ENCODE results near the gene RGS16.

- TF ChIP-seq CCAR2 (IDR thresholded peaks at IDR 0.05; ENCODE audit: low read depth, low read length) (no peak), MYC (IDR thresholded peaks at IDR 0.05; ENCODE audit: low read depth, low read length) (no peak), MYC (CRISPR knock-in tag; IDR thresholded peaks at IDR 0.05; ENCODE audit: borderline replicate concordance, low read depth) (no peak), ZNF431 (CRISPR knock-in tag; IDR thresholded peaks at IDR 0.05) (no peak), DACH1 (IDR thresholded peaks at IDR 0.05; ENCODE audit: partially characterized antibody) (no peak), CREB1 (IDR thresholded peaks at IDR 0.05) (no peak), CREB1 (CRISPR knock-in tag; IDR thresholded peaks at IDR 0.05) (no peak), ZNF140 (CRISPR knock-in tag; IDR thresholded peaks at IDR 0.05) (no peak), CBX5 (IDR thresholded peaks at IDR 0.05; ENCODE audit: borderline replicate concordance, low read depth) (no peak), ZNF174 (CRISPR knock-in tag; IDR thresholded peaks at IDR 0.05) (no peak), L3MBTL2 (IDR thresholded peaks at IDR 0.05) (no peak), YY1 (IDR thresholded peaks at IDR 0.05; ENCODE audit: borderline replicate concordance in 1 of 3, control insufficient read depth in 1 of 3, extremely low read depth in 1 of 3, insufficient read depth in 3 of 3, insufficient read length in 1 of 3, insufficient replicate concordance in 2 of 3, low read depth in 1 of 3, low read length in 2 of 3) (no peak), USF1 (CRISPR knock-in tag; IDR thresholded peaks at IDR 0.05) (no peak), HCFC1 (IDR thresholded peaks at IDR 0.05; ENCODE audit: low read depth, low read length) (no peak)
Observed at GRCh38 chr1:182611787-182612186, 7.6 kb upstream of the RGS16 start.

Measured in K562 (cell line).